GM19043 (cell line): ENCODE measurements around the gene EEF2K.
A peak's percentile ranks its signal among the peaks of the same experiment; 100 is the strongest.
"Not testable (repeated sequence)": the region's sequence is repeated elsewhere in the genome, so short reads cannot be mapped to it uniquely, and the experiment has no call there.

Experiments used
- ATAC-seq: cut with Tn5 transposase; IDR thresholded peaks from one replicate; pipeline ENCODE4 v1.9.1; 2021; ENCODE audit warnings: low read depth; ENCODE audit not compliant: unreplicated experiment

Gene EEF2K

GRCh38 chr16:22291020-22291419 is 84.9 kb downstream of the EEF2K start:
- ATAC-seq: no peak

GRCh38 chr16:22291860-22292318 is 85.8 kb downstream of the EEF2K start:
- no peak for ATAC-seq

- no peak for ATAC-seq
These were observed 86.2 kb downstream of the EEF2K start for GRCh38 chr16:22292320-22292719.

GRCh38 chr16:22293137-22294106 is 87.3 kb downstream of the EEF2K start:
- ATAC-seq: no peak

- no peak for ATAC-seq
These were observed 90.4 kb downstream of the EEF2K start for GRCh38 chr16:22296225-22297113.

- peak; percentile 84 for ATAC-seq
These were observed 91.2 kb downstream of the EEF2K start, which contains the start of gene POLR3E for GRCh38 chr16:22297114-22297870. Gene POLR3E (plus strand): TSS chr16:22297409. CDS start chr16:22302969, 5,560 bp downstream.

GRCh38 chr16:22297871-22298733 is 92.0 kb downstream of the EEF2K start:
- ATAC-seq: no peak

GRCh38 chr16:22299036-22299435 is 93.0 kb downstream of the EEF2K start:
- no peak for ATAC-seq

GRCh38 chr16:22300427-22301071 is 94.5 kb downstream of the EEF2K start:
- ATAC-seq: no peak

GRCh38 chr16:22301423-22301822 is 95.3 kb downstream of the EEF2K start:
- ATAC-seq: not testable (repeated sequence)

GRCh38 chr16:22302776-22303363 is 96.8 kb downstream of the EEF2K start:
- ATAC-seq: no peak

GRCh38 chr16:22304411-22304810 is 98.3 kb downstream of the EEF2K start:
- no peak for ATAC-seq

- ATAC-seq: no peak
These were observed 100.7 kb downstream of the EEF2K start for GRCh38 chr16:22306788-22307187.

GRCh38 chr16:22307838-22308237 is 101.8 kb downstream of the EEF2K start:
- ATAC-seq: no peak

GRCh38 chr16:22308824-22309520 is 102.9 kb downstream of the EEF2K start:
- no peak for ATAC-seq

GRCh38 chr16:22311520-22311919 is 105.4 kb downstream of the EEF2K start:
- ATAC-seq: no peak

GRCh38 chr16:22312897-22313781 is 107.1 kb downstream of the EEF2K start:
- no peak for ATAC-seq
